Measurements from ENCODE around the gene AP1G2. TPM values are rescaled to one million over a fixed set of nuclear protein-coding genes. Genes with fewer than 3 reads are reported as not detected.

Gene AP1G2
- total and polyA plus RNA-seq, 2 of the 13 experiments (the other 11 are each of a cell fraction or from before 2014, with no cell fraction given) = 96.9 to 611 TPM

DNA sequence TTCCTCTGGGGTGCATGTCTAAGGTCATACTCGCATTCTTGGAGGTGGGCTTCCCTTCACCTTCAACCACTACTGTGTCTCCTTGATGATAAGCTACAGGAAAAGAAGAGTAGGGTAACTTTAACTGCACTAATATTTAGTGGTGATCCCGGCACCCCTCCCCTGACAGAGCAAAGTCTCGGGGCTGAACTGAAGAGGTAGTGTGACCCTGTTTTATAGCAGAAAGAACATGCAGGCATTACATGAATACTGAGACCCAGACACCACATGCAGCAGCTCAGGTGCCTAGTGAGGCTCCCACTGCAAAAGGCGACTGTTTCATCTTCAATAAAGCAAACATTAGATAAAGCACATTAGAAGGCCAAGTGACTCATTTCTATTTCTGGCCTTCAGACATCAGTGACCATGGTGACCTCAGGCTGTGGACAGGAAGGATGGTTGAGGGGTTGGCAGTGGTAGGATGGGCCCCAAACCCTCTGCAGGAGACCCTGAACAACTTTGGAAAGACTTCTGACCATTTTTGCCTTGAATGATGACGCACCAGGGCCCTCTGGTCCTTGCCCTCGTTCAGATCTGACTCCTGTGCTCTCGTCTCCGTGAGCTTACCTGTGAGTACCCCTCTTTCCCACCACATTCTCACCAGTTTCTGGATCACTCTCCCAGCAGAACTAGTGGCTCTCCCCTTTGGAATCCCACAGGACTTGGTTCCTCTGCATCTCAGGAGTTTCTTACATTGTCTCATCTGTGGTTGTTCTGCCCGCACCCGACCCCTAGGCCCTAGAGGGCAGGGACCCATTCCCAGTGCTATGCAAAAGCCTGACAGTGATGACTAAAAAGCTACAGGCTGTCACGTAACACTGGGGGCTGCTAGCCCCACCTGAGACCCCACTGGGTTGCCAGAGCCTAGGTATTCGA is 34.8 kb upstream of the AP1G2 start (continued):
- TF ChIP-seq ZNF75D (CRISPR knock-in tag; IDR thresholded peaks at IDR 0.05; ENCODE audit: borderline replicate concordance) (no peak), ZNF749 (CRISPR knock-in tag; IDR thresholded peaks at IDR 0.05; ENCODE audit: borderline replicate concordance) (no peak), CBFB (CRISPR knock-in tag; IDR thresholded peaks at IDR 0.05) (peak; percentile 58; the same call in 1 of the 2 replicates), POLR2G (IDR thresholded peaks at IDR 0.05; ENCODE audit: low read depth, low read length) (peak; percentile 48; the same call in 1 of the 2 replicates), MAX (IDR thresholded peaks at IDR 0.05) (no peak), NR3C1 (CRISPR knock-in tag; IDR thresholded peaks at IDR 0.05) (no peak), ZBTB40 (IDR thresholded peaks at IDR 0.05) (no peak), ZBTB40 (CRISPR knock-in tag; IDR thresholded peaks at IDR 0.05) (peak; percentile 69; the same call in 1 of the 2 replicates), ZBTB42 (CRISPR knock-in tag; IDR thresholded peaks at IDR 0.05) (0 out of 2 replicates have a peak, but pooled peaks have one; percentile 21), ETV5 (CRISPR knock-in tag; IDR thresholded peaks at IDR 0.05; ENCODE audit: borderline replicate concordance) (peak; percentile 90)
- TF ChIP-seq, protein P1, sequence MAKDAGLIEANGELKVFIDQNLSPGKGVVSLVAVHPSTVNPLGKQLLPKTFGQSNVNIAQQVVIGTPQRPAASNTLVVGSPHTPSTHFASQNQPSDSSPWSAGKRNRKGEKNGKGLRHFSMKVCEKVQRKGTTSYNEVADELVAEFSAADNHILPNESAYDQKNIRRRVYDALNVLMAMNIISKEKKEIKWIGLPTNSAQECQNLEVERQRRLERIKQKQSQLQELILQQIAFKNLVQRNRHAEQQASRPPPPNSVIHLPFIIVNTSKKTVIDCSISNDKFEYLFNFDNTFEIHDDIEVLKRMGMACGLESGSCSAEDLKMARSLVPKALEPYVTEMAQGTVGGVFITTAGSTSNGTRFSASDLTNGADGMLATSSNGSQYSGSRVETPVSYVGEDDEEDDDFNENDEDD (CRISPR knock-in tag; IDR thresholded peaks at IDR 0.05; ENCODE audit: borderline replicate concordance) = peak; percentile 31; the same call in 1 of the 2 replicates
- TF ChIP-seq, protein P2, sequence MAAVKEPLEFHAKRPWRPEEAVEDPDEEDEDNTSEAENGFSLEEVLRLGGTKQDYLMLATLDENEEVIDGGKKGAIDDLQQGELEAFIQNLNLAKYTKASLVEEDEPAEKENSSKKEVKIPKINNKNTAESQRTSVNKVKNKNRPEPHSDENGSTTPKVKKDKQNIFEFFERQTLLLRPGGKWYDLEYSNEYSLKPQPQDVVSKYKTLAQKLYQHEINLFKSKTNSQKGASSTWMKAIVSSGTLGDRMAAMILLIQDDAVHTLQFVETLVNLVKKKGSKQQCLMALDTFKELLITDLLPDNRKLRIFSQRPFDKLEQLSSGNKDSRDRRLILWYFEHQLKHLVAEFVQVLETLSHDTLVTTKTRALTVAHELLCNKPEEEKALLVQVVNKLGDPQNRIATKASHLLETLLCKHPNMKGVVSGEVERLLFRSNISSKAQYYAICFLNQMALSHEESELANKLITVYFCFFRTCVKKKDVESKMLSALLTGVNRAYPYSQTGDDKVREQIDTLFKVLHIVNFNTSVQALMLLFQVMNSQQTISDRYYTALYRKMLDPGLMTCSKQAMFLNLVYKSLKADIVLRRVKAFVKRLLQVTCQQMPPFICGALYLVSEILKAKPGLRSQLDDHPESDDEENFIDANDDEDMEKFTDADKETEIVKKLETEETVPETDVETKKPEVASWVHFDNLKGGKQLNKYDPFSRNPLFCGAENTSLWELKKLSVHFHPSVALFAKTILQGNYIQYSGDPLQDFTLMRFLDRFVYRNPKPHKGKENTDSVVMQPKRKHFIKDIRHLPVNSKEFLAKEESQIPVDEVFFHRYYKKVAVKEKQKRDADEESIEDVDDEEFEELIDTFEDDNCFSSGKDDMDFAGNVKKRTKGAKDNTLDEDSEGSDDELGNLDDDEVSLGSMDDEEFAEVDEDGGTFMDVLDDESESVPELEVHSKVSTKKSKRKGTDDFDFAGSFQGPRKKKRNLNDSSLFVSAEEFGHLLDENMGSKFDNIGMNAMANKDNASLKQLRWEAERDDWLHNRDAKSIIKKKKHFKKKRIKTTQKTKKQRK (IDR thresholded peaks at IDR 0.05; ENCODE audit: low read length) = no peak
